ENCODE results near the gene FPGT. TPM values are rescaled to one million over a fixed set of nuclear protein-coding genes. Genes with fewer than 3 reads are reported as not detected.

The FPGT gene
- total RNA-seq, 1 experiment from 2014 or later = 12.0 TPM

DNA sequence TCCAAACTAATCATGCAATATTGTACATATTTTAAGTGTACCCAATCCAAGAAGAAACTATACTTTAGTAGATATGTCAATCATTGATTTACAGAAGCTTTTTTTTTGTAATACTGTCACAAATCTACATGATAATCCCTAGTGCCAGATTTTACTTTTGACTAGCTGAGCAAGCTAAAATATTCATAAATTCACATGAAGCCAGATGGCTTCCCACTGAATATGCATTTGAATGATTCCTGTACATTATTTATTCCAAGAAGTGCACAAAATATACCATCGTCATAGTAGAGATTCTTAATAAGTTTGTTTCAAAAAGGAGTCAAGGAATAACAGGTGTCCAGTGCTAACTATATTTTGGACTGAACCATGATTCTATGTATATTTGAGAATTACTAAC, 17.2 kb downstream of the FPGT start:
- Histone ChIP-seq H3K9ac (ENCODE audit: low read length) (no peak overlapping the region), H3K9me3 (ENCODE audit: control insufficient read depth in 1 of 2, insufficient read depth in 1 of 2, low read depth in 1 of 2, low read length in 2 of 2) (no peaks in the 10 kb centered on the region), H2AFZ (ENCODE audit: low read depth, low read length, poor library complexity, severe bottlenecking) (no peak overlapping the region), H3K4me1 (ENCODE audit: control insufficient read depth in 1 of 2, insufficient read depth in 2 of 2, low read length in 2 of 2) (no peaks in the 10 kb centered on the region), H3K27ac (ENCODE audit: low read depth, low read length) (no peak overlapping the region), H3K79me2 (ENCODE audit: insufficient read depth, low read length) (no peaks in the 10 kb centered on the region), H3K9me2 (ENCODE audit: insufficient read depth) (no peaks in the 10 kb centered on the region), H3K27me3 (ENCODE audit: insufficient read depth, low read length) (no peaks in the 10 kb centered on the region), H3K36me3 (ENCODE audit: control insufficient read depth in 1 of 2, insufficient read depth in 2 of 2, low read length in 2 of 2) (no peaks in the 10 kb centered on the region), H3K4me2 (ENCODE audit: low read length) (no peak overlapping the region), H3K4me3 (replicated peaks in 1 of 2; ENCODE audit: low read depth in 1 of 2, low read length in 2 of 2) (no peak overlapping the region), H4K20me1 (ENCODE audit: insufficient read depth) (no peaks in the 10 kb centered on the region)
- CTCF ChIA-PET = no interaction called here
- RAD21 ChIA-PET (ENCODE audit: low non-redundant PET in 1 of 2, low total read pairs in 2 of 2, uncharacterized antibody in 2 of 2, unreplicated experiment in 2 of 2) = no interaction called here
- no TSS peak for BruUV-seq (replicated peaks)
- intact Hi-C loops (cut with micrococcal nuclease) = no loop called here
- no peak for ATAC-seq
- TF ChIP-seq POLR2A (IDR thresholded peaks at IDR 0.05; ENCODE audit: borderline replicate concordance, extremely low read depth, insufficient read depth, insufficient read length) (no peak), JUND (IDR thresholded peaks at IDR 0.05) (no peak), CBX3 (IDR thresholded peaks at IDR 0.05; ENCODE audit: low read depth) (no peak), YY1 (IDR thresholded peaks at IDR 0.05; ENCODE audit: extremely low read depth, insufficient replicate concordance, low read depth, low read length) (no peak), ZNF274 (IDR thresholded peaks at IDR 0.05; ENCODE audit: low read depth, low read length) (no peak), SIN3A (IDR thresholded peaks at IDR 0.05; ENCODE audit: low read depth) (no peak), ZFX (IDR thresholded peaks at IDR 0.05) (no peak), RAD21 (IDR thresholded peaks at IDR 0.05; ENCODE audit: low read depth) (no peak), EZH2 (IDR thresholded peaks at IDR 0.05) (no peak), SP1 (IDR thresholded peaks at IDR 0.05; ENCODE audit: low read depth) (no peak), EZH2phosphoT487 (IDR thresholded peaks at IDR 0.05; ENCODE audit: borderline replicate concordance) (no peak), FOSL1 (IDR thresholded peaks at IDR 0.05; ENCODE audit: low read depth) (no peak)
- TF ChIP-seq, protein P1, sequence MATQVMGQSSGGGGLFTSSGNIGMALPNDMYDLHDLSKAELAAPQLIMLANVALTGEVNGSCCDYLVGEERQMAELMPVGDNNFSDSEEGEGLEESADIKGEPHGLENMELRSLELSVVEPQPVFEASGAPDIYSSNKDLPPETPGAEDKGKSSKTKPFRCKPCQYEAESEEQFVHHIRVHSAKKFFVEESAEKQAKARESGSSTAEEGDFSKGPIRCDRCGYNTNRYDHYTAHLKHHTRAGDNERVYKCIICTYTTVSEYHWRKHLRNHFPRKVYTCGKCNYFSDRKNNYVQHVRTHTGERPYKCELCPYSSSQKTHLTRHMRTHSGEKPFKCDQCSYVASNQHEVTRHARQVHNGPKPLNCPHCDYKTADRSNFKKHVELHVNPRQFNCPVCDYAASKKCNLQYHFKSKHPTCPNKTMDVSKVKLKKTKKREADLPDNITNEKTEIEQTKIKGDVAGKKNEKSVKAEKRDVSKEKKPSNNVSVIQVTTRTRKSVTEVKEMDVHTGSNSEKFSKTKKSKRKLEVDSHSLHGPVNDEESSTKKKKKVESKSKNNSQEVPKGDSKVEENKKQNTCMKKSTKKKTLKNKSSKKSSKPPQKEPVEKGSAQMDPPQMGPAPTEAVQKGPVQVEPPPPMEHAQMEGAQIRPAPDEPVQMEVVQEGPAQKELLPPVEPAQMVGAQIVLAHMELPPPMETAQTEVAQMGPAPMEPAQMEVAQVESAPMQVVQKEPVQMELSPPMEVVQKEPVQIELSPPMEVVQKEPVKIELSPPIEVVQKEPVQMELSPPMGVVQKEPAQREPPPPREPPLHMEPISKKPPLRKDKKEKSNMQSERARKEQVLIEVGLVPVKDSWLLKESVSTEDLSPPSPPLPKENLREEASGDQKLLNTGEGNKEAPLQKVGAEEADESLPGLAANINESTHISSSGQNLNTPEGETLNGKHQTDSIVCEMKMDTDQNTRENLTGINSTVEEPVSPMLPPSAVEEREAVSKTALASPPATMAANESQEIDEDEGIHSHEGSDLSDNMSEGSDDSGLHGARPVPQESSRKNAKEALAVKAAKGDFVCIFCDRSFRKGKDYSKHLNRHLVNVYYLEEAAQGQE (IDR thresholded peaks at IDR 0.05; ENCODE audit: low read depth) = no peak
- TF ChIP-seq, protein P2, sequence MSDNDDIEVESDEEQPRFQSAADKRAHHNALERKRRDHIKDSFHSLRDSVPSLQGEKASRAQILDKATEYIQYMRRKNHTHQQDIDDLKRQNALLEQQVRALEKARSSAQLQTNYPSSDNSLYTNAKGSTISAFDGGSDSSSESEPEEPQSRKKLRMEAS (IDR thresholded peaks at IDR 0.05) = no peak
- TF ChIP-seq, protein P3, sequence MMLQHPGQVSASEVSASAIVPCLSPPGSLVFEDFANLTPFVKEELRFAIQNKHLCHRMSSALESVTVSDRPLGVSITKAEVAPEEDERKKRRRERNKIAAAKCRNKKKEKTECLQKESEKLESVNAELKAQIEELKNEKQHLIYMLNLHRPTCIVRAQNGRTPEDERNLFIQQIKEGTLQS (IDR thresholded peaks at IDR 0.05) = no peak
- TF ChIP-seq, protein P4, sequence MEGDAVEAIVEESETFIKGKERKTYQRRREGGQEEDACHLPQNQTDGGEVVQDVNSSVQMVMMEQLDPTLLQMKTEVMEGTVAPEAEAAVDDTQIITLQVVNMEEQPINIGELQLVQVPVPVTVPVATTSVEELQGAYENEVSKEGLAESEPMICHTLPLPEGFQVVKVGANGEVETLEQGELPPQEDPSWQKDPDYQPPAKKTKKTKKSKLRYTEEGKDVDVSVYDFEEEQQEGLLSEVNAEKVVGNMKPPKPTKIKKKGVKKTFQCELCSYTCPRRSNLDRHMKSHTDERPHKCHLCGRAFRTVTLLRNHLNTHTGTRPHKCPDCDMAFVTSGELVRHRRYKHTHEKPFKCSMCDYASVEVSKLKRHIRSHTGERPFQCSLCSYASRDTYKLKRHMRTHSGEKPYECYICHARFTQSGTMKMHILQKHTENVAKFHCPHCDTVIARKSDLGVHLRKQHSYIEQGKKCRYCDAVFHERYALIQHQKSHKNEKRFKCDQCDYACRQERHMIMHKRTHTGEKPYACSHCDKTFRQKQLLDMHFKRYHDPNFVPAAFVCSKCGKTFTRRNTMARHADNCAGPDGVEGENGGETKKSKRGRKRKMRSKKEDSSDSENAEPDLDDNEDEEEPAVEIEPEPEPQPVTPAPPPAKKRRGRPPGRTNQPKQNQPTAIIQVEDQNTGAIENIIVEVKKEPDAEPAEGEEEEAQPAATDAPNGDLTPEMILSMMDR (IDR thresholded peaks at IDR 0.05 in 2 of 3, conservative IDR thresholded peaks at IDR 0.05 in 1 of 3; ENCODE audit: borderline replicate concordance in 1 of 3, insufficient read depth in 1 of 3, low read depth in 2 of 3, low read length in 2 of 3) = no peak
- DNase-seq (ENCODE audit: low read depth, low spot score) = no peak
- POLR2A ChIA-PET = no interaction called here

All from HCT116 (cell line).